Lower leg skin (tissue), 4 donors: Measurements from ENCODE around the gene PANX3. TPM values are rescaled to one million over a fixed set of nuclear protein-coding genes. Genes with fewer than 3 reads are reported as not detected.
"Not testable (repeated sequence)": the region's sequence is repeated elsewhere in the genome, so short reads cannot be mapped to it uniquely, and the experiment has no call there.

Experiments
- DNase-seq, 2 donors: peaks; one replicate each; pipeline ENCODE4 v3.0.0-alpha.2; 2019; ENCODE audit warnings: low spot score in 2 of 2
- H3K4me3 ChIP-seq: fragments of 200-600 bp; sonication (generic); 2 replicates; pipeline ENCODE4 v1.5.1; 2017; ENCODE audit warnings: mild to moderate bottlenecking, low read depth; ENCODE audit not compliant: poor library complexity, severe bottlenecking
- POLR2A ChIP-seq, 2 donors: fragments of 450-650 bp; IDR thresholded peaks; one replicate each; pipeline ENCODE4 v1.6.1; 2016 to 2017; ENCODE audit warnings: antibody characterized with exemption in 2 of 2, mild to moderate bottlenecking in 1 of 2, moderate library complexity in 1 of 2
- WGBS, 2 donors: methylation state at CpG; one replicate each; pipeline ENCODE4 v1.1.5; 2018; 5-methylcytosine and 5-hydroxymethylcytosine counted together
- intact Hi-C: fragments of 100-400 bp; cut with DNase I; formaldehyde crosslinking; loops from one replicate; pipeline ENCODE4 v1.15.0; 2023; ENCODE audit warnings: low total_unique reads
- total RNA-seq, 4 donors: library from RNA; depleted of rRNA; stranded (reverse); fragments of >200 nt; gene quantifications; one replicate each; pipeline ENCODE4 v1.1.0, GENCODE V29; 2016
- TF ChIP-seq, protein P1 (sequence below), 3 donors: fragments of 450-650 bp; IDR thresholded peaks; one replicate each; pipeline ENCODE4 v1.5.1; 2016; ENCODE audit warnings: antibody characterized with exemption in 3 of 3, mild to moderate bottlenecking in 3 of 3, moderate library complexity in 2 of 3

Gene PANX3
- total RNA-seq, 4 donors from 2014 or later = not detected

DNA sequence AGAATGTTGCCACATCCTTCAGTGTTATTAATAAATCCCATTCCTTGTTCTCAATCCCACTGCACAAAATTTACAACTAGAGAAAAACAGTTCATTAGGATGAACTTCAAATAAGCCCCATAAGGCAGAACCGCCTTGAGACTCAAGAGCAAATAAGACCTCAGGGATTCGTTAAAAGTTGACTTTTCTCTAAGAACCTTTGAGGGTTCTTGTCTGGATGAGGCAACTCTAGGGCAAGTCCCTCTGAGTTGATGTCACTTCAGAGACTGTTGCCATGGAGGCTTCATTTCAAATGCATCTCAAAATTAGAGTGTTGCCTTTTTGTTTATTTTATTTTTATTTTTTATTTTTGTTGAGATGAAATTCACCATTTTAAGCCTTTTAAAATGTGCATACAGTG, 19.8 kb upstream of the PANX3 start:
- intact Hi-C loops = loop anchor here (5.0 kb wide), 1 partner anchor 939 kb away; the partner anchor contains the start of gene SCN3B
- H3K4me3 ChIP-seq = no peak overlapping the region
- no peak for DNase-seq
- TF ChIP-seq POLR2A (IDR thresholded peaks at IDR 0.05) = no peak
- TF ChIP-seq, protein P1, sequence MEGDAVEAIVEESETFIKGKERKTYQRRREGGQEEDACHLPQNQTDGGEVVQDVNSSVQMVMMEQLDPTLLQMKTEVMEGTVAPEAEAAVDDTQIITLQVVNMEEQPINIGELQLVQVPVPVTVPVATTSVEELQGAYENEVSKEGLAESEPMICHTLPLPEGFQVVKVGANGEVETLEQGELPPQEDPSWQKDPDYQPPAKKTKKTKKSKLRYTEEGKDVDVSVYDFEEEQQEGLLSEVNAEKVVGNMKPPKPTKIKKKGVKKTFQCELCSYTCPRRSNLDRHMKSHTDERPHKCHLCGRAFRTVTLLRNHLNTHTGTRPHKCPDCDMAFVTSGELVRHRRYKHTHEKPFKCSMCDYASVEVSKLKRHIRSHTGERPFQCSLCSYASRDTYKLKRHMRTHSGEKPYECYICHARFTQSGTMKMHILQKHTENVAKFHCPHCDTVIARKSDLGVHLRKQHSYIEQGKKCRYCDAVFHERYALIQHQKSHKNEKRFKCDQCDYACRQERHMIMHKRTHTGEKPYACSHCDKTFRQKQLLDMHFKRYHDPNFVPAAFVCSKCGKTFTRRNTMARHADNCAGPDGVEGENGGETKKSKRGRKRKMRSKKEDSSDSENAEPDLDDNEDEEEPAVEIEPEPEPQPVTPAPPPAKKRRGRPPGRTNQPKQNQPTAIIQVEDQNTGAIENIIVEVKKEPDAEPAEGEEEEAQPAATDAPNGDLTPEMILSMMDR (IDR thresholded peaks at IDR 0.05) = no peak
- WGBS, 2 donors = 86 to 89% methylated on average over 2 of the region's 2 CpGs

DNA sequence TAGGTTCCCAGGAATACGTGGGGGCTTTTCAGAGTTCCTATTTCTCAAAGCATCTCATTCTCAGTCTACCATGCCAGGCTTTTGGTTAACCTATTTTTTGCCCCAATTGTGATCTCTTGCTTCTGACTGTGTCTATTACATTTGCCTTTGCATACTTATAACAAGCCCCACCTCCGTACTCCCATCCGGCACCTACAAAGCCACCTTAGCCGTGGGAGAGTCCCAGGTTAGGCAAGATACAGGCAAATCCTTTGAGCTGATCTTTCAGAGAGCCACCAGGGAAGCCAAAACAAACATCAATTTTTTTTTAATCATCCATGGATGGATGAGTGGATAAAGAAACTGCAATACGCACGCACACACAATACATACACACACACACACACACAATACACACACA, 18.6 kb upstream of the PANX3 start:
- 81 to 82% methylated on average over 6 of the region's 6 CpGs for WGBS, 2 donors
- intact Hi-C loops = loop anchor here (5.0 kb wide), 1 partner anchor 940 kb away; the partner anchor contains the start of gene SCN3B
- H3K4me3 ChIP-seq = no peak overlapping the region
- TF ChIP-seq, protein P1 (IDR thresholded peaks at IDR 0.05) = no peak
- TF ChIP-seq POLR2A (IDR thresholded peaks at IDR 0.05) = no peak
- DNase-seq = no peak

DNA sequence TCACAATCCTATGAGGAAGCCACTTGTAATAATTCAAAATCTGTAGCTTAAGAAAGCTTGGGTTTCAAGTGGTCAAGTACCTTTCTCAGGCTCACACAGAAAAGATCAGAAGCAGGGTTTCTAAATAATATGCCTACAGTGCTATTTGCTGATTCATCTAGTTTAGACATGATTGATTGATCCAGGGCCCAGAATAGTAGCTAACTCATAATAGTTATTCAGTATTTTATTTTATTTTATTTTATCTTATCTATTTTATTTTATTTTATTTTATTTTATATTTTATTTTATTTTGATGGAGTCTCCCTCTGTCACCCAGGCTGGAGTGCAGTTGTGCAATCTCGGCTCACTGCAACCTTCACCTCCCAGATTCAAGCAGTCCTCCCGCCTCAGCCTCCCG, 15.9 kb upstream of the PANX3 start:
- no peak for DNase-seq
- no peak overlapping the region for H3K4me3 ChIP-seq
- TF ChIP-seq, protein P1 (IDR thresholded peaks at IDR 0.05) = no peak
- TF ChIP-seq POLR2A (IDR thresholded peaks at IDR 0.05) = no peak
- 85 to 98% methylated on average over 3 of the region's 3 CpGs for WGBS, 2 donors
- intact Hi-C loops = no loop called here

DNA sequence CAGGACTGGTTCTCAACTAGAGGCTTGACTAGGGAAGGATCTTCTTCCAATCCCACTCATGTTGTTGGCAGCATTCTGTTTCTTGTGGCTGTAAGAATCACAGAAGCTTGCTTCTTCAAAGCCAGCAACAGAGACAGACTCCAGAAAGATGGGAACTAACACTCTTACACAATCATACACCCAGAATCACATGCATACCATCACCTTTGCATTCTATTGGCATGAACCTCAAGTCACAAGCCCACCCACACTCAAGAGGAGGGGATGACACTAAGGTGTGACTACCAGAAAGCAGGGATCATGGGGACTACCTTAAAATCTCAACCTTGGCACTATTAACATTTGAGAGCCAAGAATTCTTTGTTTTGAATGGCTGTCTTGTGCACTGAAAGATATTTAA, 13.6 kb upstream of the PANX3 start:
- intact Hi-C loops = no loop called here

DNA sequence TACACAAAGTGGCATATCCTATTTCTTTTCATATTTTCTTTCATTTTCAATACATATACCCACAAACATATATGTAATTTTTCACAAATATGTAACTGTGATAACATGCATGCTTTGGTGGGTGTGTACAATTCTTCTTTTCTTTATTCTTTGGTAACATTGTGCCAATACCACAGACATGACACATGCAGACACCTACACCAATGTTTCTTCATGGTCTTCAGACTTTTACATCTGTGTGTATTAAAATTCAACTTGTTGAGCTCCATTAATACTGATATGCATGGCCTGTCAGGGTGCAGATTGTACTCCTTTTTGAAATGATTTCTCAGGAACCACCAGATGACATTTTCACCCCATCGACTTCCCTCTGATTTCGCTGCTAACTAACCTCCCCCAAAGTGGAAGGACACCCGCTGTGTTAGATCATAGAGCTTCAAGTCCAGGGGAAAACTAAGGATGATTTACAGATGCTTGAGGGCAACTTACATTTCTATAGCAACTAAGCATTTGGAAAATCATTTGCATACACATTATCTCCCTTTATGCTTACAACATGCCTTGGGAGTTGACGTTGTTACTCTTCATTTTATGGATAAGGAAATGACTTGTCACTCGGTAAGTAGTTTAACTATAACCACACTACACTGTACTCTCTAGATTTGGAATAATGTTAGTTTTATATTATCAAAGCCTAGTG, 10.5 kb upstream of the PANX3 start:
- H3K4me3 ChIP-seq = no peak overlapping the region
- TF ChIP-seq, protein P1 (IDR thresholded peaks at IDR 0.05) = no peak
- TF ChIP-seq POLR2A (IDR thresholded peaks at IDR 0.05) = no peak
- no peak for DNase-seq
- intact Hi-C loops = no loop called here
- 42 to 52% methylated on average over 5 of the region's 5 CpGs for WGBS, 2 donors

More for the DNA sequence above, 13.6 kb upstream of the PANX3 start:
- DNase-seq = no peak
- no peak overlapping the region for H3K4me3 ChIP-seq
- TF ChIP-seq POLR2A (IDR thresholded peaks at IDR 0.05) = no peak
- TF ChIP-seq, protein P1 (IDR thresholded peaks at IDR 0.05) = no peak

DNA sequence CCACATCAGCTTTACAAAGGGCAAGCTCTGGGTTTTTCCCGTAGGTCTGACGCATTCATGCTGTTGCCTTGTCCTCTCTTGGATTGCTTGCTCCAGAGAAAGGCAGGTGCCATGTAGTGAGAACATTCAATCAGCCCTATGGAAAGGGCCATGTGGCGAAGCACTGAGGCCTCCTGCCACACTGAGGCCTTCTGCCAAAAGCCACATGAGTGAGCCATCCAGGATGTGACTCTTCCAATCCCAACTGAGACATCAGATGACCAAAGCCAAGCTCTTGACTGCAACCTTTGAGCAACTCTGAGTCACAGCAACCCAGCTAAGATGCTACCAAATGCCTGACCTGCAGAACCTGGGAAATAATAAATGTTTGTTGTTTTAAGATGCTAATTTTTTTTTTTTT, 9.0 kb upstream of the PANX3 start:
- DNase-seq = no peak
- no peak overlapping the region for H3K4me3 ChIP-seq
- TF ChIP-seq POLR2A (IDR thresholded peaks at IDR 0.05) = no peak
- TF ChIP-seq, protein P1 (IDR thresholded peaks at IDR 0.05) = no peak
- intact Hi-C loops = no loop called here
- WGBS, 2 donors = 78 to 88% methylated on average over 3 of the region's 3 CpGs

DNA sequence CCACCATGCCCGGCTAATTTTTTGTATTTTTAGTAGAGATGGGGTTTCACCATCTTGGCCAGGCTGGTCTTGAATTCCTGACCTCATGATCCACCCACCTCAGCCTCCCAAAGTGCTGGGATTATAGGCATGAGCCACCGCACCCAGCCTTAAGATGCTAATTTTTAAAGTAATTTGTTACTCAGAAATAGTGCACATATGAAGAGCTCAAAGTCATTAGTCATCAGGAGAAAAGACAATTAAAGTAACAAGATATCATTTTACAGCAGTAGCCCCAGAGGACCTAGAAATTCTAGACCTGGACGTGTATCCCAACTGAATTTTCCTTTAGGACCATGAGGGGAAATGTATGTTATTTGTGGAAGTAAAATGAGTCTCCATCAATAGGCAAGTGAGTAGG, 8.5 kb upstream of the PANX3 start:
- intact Hi-C loops, DNase-seq, H3K4me3 ChIP-seq: not testable (repeated sequence)
- 73 to 76% methylated on average over 3 of the region's 3 CpGs for WGBS, 2 donors
